DND-41 (cell line): ENCODE results near the gene C2CD3.

ENCODE experiments used
- ATAC-seq: fragments of 200-7000 bp; cut with Tn5 transposase; 3 replicates; pipeline ENCODE4 v1.9.1; 2021; ENCODE audit warnings: low read depth; ENCODE audit not compliant: insufficient read depth
- DNase-seq: peaks from one replicate; pipeline ENCODE4 v3.0.0-alpha.2; 2020
- H2AFZ ChIP-seq: 2 replicates; pipeline ENCODE4 v1.6.0; 2012; ENCODE audit warnings: low read depth, low read length
- H3K27ac ChIP-seq: 2 replicates; pipeline ENCODE4 v1.5.1; 2012; ENCODE audit warnings: low read length, inconsistent platforms
- H3K27me3 ChIP-seq: fragments of 200-600 bp; sonication (generic); 2 replicates; pipeline ENCODE4 v1.6.0; 2012; ENCODE audit warnings: low read length, mild to moderate bottlenecking, inconsistent platforms; ENCODE audit not compliant: insufficient read depth, poor library complexity
- H3K36me3 ChIP-seq: 2 replicates; pipeline ENCODE4 v1.5.1; 2012; ENCODE audit warnings: low read length, inconsistent platforms; ENCODE audit not compliant: insufficient read depth
- H3K4me1 ChIP-seq: 2 replicates; pipeline ENCODE4 v1.5.1; 2012; ENCODE audit warnings: mild to moderate bottlenecking, low read length; ENCODE audit not compliant: insufficient read depth
- H3K4me2 ChIP-seq: 2 replicates; pipeline ENCODE4 v1.6.0; 2012; ENCODE audit warnings: mild to moderate bottlenecking, moderate library complexity, low read length, inconsistent platforms; ENCODE audit not compliant: insufficient read depth
- H3K4me3 ChIP-seq, 2 experiments: fragments of 200-600 bp in 1 of 2; shearing (Covaris generic) in 1 of 2; 2 replicates each; pipeline ENCODE4 v1.5.1; 2012 to 2016; ENCODE audit warnings: inconsistent platforms in 2 of 2, low read length in 2 of 2, mild to moderate bottlenecking in 2 of 2, low read depth in 1 of 2, moderate library complexity in 1 of 2
- H3K79me2 ChIP-seq: 2 replicates; pipeline ENCODE4 v1.6.0; 2012; ENCODE audit warnings: low read length, inconsistent platforms; ENCODE audit not compliant: insufficient read depth
- H3K9ac ChIP-seq: 2 replicates; pipeline ENCODE4 v1.6.0; 2012; ENCODE audit warnings: low read depth, mild to moderate bottlenecking, inconsistent platforms, low read length, moderate library complexity
- H3K9me3 ChIP-seq: 2 replicates; pipeline ENCODE4 v1.5.1; 2012; ENCODE audit warnings: low read length, moderate library complexity, mild to moderate bottlenecking, inconsistent platforms; ENCODE audit not compliant: insufficient read depth, severe bottlenecking
- H4K20me1 ChIP-seq: 2 replicates; pipeline ENCODE4 v1.6.0; 2012; ENCODE audit warnings: low read length; ENCODE audit not compliant: insufficient read depth
- EZH2 ChIP-seq: IDR thresholded peaks from 3 replicates; pipeline ENCODE4 v1.6.1; 2012; ENCODE audit warnings: borderline replicate concordance, low read depth, mild to moderate bottlenecking, moderate library complexity, low read length, inconsistent platforms; ENCODE audit not compliant: severe bottlenecking
- TF ChIP-seq, protein P1 (sequence below): IDR thresholded peaks from 2 replicates; pipeline ENCODE4 v1.5.1; 2012; ENCODE audit warnings: borderline replicate concordance, low read length, moderate library complexity, mild to moderate bottlenecking; ENCODE audit not compliant: poor library complexity, severe bottlenecking; ENCODE audit errors: extremely low read depth

The C2CD3 gene

DNA sequence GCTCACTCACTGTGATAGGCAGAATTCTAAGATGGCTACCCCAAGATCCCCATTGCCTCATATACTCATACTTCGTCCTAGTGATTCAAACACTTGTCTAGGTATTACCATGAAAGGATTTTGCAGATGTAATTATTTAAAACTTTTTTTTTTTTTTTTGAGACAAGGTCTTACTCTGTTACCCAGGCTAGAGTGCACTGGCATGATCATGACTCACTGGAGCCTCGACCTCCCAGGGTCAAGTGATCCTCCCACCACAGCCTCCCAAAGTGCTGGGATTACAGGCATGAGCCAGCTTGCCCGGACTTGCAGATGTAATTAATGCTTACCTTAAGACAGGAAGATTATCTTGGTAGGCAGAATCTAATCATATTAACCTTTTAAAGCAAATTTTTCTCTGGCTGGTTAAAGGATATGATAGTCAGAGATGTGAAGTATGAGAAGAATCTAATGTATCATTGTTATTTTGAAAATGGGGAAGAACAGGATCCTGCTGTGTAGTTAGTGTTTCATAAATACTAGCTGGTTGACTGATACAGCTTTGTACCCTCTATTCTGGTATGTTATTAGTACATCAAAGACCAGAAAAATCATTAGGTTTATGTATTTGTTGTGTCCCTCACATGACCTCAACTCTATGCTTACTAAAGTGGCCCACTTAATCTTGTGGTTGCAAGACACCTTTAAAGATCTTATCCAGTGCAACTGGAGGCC lies 35.5 kb downstream of the C2CD3 start:
- DNase-seq (no peak), ATAC-seq (no peak)
- H3K9ac ChIP-seq: no peak overlapping the region
- no peaks in the 10 kb centered on the region for H4K20me1 ChIP-seq
- peaks cover 69% of the 10 kb centered on the region for H3K36me3 ChIP-seq
- no peaks in the 10 kb centered on the region for H3K79me2 ChIP-seq
- no peak overlapping the region for H3K4me2 ChIP-seq
- TF ChIP-seq EZH2: no peak
- TF ChIP-seq, protein P1, sequence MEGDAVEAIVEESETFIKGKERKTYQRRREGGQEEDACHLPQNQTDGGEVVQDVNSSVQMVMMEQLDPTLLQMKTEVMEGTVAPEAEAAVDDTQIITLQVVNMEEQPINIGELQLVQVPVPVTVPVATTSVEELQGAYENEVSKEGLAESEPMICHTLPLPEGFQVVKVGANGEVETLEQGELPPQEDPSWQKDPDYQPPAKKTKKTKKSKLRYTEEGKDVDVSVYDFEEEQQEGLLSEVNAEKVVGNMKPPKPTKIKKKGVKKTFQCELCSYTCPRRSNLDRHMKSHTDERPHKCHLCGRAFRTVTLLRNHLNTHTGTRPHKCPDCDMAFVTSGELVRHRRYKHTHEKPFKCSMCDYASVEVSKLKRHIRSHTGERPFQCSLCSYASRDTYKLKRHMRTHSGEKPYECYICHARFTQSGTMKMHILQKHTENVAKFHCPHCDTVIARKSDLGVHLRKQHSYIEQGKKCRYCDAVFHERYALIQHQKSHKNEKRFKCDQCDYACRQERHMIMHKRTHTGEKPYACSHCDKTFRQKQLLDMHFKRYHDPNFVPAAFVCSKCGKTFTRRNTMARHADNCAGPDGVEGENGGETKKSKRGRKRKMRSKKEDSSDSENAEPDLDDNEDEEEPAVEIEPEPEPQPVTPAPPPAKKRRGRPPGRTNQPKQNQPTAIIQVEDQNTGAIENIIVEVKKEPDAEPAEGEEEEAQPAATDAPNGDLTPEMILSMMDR: no peak
- H2AFZ ChIP-seq: no peak overlapping the region
- H3K9me3 ChIP-seq: no peaks in the 10 kb centered on the region
- no peaks in the 10 kb centered on the region for H3K27me3 ChIP-seq
- H3K4me3 ChIP-seq: no peak overlapping the region
- no peaks in the 10 kb centered on the region for H3K4me1 ChIP-seq
- H3K27ac ChIP-seq: no peak overlapping the region

- no peak overlapping the region for H3K4me2 ChIP-seq
- peaks cover 72% of the 10 kb centered on the region for H3K36me3 ChIP-seq
- DNase-seq: no peak
- H2AFZ ChIP-seq: no peak overlapping the region
- TF ChIP-seq, protein P1: no peak
- TF ChIP-seq EZH2: no peak
- ATAC-seq: no peak
- no peaks in the 10 kb centered on the region for H3K4me1 ChIP-seq
- no peaks in the 10 kb centered on the region for H4K20me1 ChIP-seq
- H3K9ac ChIP-seq: no peak overlapping the region
- H3K27ac ChIP-seq: no peak overlapping the region
- H3K9me3 ChIP-seq: no peaks in the 10 kb centered on the region
- no peaks in the 10 kb centered on the region for H3K27me3 ChIP-seq
- no peaks in the 10 kb centered on the region for H3K79me2 ChIP-seq
- H3K4me3 ChIP-seq: no peak overlapping the region
Measured at GRCh38 chr11:74134661-74135060, 36.1 kb downstream of the C2CD3 start.

DNA sequence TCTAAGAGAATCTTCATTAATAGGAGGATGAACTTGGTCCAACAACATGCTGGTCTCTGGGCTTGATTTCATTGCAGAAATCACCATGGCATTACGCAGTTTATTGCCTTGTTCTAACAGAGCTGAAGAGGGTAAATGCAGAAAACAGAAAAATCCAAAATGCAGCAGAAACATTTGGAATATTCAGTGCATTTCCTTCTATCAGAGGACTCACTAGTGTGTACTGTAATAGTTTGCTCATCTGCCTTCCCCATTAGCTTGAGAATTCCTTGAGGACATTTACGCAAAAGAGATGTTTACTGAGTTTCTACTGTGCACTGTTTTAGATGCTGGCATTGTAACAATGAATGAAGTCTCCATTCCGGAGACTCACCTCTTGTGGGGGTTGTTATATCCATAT lies 37.4 kb downstream of the C2CD3 start:
- H3K27me3 ChIP-seq: no peaks in the 10 kb centered on the region
- no peaks in the 10 kb centered on the region for H4K20me1 ChIP-seq
- TF ChIP-seq, protein P1: no peak
- TF ChIP-seq EZH2: no peak
- no peak overlapping the region for H3K4me2 ChIP-seq
- H3K79me2 ChIP-seq: no peaks in the 10 kb centered on the region
- H3K4me3 ChIP-seq: no peak overlapping the region
- no peak overlapping the region for H3K27ac ChIP-seq
- H2AFZ ChIP-seq: no peak overlapping the region
- H3K9ac ChIP-seq: no peak overlapping the region
- DNase-seq (no peak), ATAC-seq (no peak)
- no peaks in the 10 kb centered on the region for H3K4me1 ChIP-seq
- peaks cover 63% of the 10 kb centered on the region for H3K36me3 ChIP-seq
- H3K9me3 ChIP-seq: no peaks in the 10 kb centered on the region
